GM19452 (cell line): ENCODE data around the gene TEX11.
"Not testable (repeated sequence)": the region's sequence is repeated elsewhere in the genome, so short reads cannot be mapped to it uniquely, and the experiment has no call there.

ENCODE experiments used
- ATAC-seq: cut with Tn5 transposase; IDR thresholded peaks from one replicate; pipeline ENCODE4 v1.9.1; 2021; ENCODE audit not compliant: unreplicated experiment

TEX11 gene

GRCh38 chrX:70762285-70762684 lies 146.2 kb downstream of the TEX11 start:
- no peak for ATAC-seq

GRCh38 chrX:70755850-70756249 lies 152.7 kb downstream of the TEX11 start:
- ATAC-seq, result no peak

- ATAC-seq, result no peak
These were observed 154.2 kb downstream of the TEX11 start for GRCh38 chrX:70754169-70754848.

- not testable (repeated sequence) for ATAC-seq
These were observed 174.7 kb downstream of the TEX11 start for GRCh38 chrX:70733774-70734173.

GRCh38 chrX:70727961-70728360 lies 180.6 kb downstream of the TEX11 start:
- not testable (repeated sequence) for ATAC-seq

DNA sequence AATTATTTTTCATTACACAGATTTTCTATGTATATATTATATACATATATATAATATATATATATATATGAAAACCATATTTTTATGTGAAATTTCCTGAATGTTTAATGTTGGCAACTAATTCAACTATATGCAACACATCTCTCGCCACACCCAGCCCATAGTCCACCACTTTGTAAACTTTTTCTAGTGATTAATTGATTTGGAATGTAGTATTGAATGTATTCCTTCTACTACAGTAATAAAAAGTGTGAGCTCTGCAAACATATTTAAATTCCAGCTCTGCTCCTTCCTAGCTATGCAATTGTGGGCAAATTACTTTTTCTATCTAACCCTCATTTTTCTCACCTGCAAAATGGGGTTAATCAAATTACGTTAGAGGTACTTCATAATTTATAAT lies 187.8 kb downstream of the TEX11 start:
- ATAC-seq, result no peak

- not testable (repeated sequence) for ATAC-seq
These were observed 197.2 kb downstream of the TEX11 start for GRCh38 chrX:70711336-70711735.

DNA sequence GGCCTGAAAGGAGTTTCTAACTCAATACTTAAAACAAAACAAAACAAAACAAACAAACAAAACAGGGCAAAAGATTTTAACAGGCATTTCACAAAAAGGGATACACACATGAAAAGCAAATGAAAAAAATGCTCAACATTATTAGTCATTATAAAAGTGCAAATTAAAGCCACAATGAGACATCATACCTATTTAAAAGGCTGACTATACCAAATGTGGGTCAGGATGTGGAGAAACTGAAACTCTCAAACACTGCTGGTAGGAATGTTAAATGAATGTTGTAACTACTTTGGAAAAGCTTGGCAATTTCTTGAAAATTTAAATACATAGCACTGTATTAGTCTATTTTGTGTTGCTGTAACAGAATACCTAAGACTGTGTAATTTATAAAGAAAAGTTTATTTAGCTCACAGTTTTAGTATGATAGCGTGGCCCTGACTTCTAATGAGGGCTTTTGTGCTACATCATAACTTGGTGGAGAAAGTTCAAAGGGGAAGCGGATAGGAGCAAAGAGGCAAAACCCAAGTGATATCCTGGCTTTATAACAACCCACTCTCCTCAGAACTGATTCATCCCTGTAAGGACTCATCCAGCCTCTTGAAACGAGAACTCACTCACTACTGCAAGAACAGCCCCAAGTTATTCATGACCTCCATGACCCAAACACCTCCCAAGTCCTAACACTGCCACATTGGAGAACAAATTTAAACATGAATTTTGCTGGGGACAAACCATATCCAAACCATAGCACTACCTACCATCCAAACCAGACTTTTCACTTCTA lies 214.0 kb downstream of the TEX11 start:
- no peak for ATAC-seq

DNA sequence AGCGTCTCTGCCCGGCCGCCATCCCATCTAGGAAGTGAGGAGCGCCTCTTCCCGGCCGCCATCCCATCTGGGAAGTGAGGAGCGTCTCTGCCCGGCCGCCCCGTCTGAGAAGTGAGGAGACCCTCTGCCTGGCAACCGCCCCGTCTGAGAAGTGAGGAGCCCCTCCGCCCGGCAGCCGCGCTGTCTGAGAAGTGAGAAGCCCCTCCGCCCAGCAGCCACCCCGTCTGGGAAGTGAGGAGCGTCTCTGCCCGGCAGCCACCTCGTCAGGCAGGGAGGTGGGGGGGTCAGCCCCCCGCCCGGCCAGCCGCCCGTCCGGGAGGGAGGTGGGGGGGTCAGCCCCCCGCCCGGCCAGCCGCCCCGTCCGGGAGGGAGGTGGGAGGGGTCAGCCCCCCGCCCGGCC lies 229.1 kb downstream of the TEX11 start:
- ATAC-seq, result not testable (repeated sequence)

DNA sequence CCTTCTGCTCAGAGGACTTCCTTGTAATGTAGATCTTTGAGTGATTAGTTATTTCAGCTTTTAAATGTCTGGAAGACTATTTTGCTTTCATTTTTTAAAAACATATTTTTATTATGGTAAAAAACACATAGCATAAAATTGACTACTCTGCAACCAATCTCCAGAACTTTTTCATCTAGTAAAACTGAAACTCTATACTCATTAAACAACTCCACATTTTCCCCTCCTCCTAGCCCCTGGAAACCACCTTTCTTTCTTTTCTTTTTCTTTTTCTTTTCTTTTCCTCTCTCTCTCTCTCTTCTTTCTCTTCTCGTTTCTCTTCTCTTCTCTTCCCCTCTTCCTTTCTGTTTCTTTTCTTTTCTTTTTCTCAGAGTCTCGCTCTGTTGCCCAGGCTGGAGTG lies 233.2 kb downstream of the TEX11 start:
- ATAC-seq, result no peak

GRCh38 chrX:70672326-70672725 lies 236.2 kb downstream of the TEX11 start:
- ATAC-seq, result no peak

- no peak for ATAC-seq
These were observed 239.4 kb downstream of the TEX11 start for GRCh38 chrX:70669120-70669519.

DNA sequence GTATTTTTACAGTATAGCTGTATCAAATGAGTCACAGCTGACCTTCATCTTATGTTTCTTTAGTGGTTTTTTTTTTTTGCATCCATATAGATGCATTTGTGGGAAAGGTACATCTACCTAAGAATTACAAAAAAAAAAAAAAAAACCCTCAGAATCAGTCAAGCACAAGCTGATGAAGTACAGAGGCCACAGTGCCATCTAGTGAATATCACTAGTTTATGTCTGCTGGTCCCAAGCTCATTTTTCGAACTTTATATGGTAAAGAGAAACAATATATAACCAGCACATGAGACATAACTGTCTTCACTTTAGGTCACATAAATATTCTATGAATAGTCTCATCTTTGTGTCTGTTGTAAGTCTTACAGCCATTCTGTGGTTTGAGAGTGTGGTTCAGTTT lies 243.8 kb downstream of the TEX11 start:
- ATAC-seq, result no peak

DNA sequence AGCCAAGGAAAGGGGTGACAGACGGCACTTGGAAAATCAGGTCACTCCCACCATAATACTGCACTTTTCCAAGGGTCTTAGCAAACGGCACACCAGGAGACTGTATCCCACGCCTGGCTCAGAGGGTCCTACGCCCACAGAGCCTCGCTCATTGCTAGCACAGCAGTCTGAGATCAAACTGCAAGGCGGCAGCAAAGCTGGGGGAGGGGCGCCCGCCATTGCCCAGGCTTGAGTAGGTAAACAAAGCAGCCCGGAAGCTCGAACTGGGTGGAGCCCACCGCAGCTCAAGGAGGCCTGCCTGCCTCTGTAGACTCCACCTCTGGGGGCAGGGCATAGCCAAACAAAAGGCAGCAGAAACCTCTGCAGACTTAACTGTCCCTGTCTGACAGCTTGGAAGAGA lies 247.4 kb downstream of the TEX11 start:
- ATAC-seq, result not testable (repeated sequence)

DNA sequence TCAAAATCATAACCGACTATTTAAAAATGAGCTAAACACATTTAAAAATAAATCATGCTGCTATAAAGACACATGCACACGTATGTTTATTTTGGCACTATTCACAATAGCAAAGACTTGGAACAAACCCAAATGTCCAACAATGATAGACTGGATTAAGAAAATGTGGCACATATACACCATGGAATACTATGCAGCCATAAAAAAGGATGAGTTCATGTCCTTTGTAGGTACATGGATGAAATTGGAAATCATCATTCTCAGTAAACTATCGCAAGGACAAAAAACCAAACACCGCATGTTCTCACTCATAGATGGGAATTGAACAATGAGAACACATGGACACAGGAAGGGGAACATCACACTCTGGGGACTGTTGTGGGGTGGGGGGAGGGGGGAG lies 251.0 kb downstream of the TEX11 start:
- not testable (repeated sequence) for ATAC-seq

- no peak for ATAC-seq
These were observed 252.2 kb downstream of the TEX11 start for GRCh38 chrX:70656304-70656703.

DNA sequence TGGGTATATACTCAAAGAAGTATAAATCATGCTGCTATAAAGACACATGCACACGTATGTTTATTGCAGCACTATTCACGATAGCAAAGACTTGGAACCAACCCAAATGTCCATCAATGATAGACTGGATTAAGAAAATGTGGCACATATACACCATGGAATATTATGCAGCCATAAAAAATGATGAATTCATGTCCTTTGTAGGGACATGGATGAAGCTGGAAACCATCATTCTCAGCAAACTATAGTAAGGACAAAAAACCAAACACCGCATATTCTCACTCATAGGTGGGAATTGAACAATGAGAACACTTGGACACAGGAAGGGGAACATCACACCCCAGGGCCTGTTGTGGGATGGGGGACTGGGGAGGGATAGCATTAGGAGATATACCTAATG lies 260.6 kb downstream of the TEX11 start:
- ATAC-seq, result not testable (repeated sequence)

DNA sequence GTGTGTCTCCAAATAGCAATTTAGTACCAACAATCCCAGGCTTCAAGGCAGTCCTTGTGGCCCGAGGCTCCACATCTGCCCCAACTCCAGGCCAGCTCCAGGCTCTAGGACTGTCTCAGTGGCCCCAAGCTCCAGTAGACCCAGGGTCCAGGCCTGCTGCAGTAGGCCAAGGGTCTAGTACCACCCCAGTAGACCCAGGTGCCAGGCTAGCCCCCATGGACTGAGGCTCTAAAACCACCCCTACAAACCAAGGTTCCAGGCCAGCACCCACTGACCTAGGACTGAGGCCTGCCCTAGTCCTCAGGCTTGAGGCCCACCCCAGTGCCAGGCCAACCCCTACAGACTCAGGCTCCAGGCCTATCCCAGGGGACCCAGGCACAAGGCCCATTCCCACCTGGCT lies 272.3 kb downstream of the TEX11 start:
- ATAC-seq, result no peak

DNA sequence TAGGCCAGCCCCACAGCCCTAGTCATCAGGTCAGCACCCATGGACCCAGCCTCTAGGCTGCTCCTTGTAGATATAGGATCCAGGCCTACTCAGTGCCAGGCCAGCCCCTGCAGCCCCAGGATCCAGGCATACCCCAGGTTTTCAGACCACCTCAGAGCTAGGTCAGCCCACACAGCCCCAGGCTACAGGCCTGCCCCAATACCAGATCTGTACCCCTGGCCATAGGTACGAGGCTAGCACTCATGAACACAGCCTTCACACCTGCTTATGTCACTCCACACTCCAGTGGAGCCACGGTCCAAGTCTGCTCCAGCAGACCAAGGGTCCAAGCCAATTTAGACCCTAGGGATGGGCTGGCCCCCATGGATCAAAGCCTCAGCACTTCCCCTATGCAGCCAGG lies 272.8 kb downstream of the TEX11 start:
- ATAC-seq, result no peak

GRCh38 chrX:70635227-70635626 lies 273.3 kb downstream of the TEX11 start:
- no peak for ATAC-seq

GRCh38 chrX:70621743-70622142 lies 286.8 kb downstream of the TEX11 start:
- no peak for ATAC-seq

- ATAC-seq, result no peak
These were observed 290.0 kb downstream of the TEX11 start for GRCh38 chrX:70618467-70618866.

GRCh38 chrX:70613295-70613694 lies 295.2 kb downstream of the TEX11 start:
- no peak for ATAC-seq
